Bronchial epithelial cell (primary cell): ENCODE measurements around the gene ZNF689. TPM values are rescaled to one million over a fixed set of nuclear protein-coding genes. Genes with fewer than 3 reads are reported as not detected.

Experiments
- DNase-seq: peaks from one replicate; pipeline ENCODE4 v3.0.0-alpha.2; 2010; ENCODE audit warnings: low read depth
- FAIRE-seq: peaks from 2 replicates; lab custom pipeline; 2011; peaks lifted over from hg19 to GRCh38; lab: Jason Lieb, UNC
- H3K27me3 ChIP-seq: 2 replicates; pipeline ENCODE4 v1.5.1; 2011; ENCODE audit warnings: low read length; ENCODE audit not compliant: control insufficient read depth, insufficient read depth
- H3K36me3 ChIP-seq: 2 replicates; pipeline ENCODE4 v1.5.1; 2011; ENCODE audit warnings: low read length; ENCODE audit not compliant: control insufficient read depth, insufficient read depth
- H3K4me3 ChIP-seq: 2 replicates; pipeline ENCODE4 v1.5.1; 2011; ENCODE audit warnings: mild to moderate bottlenecking, low read depth, low read length, control low read depth
- CTCF ChIP-seq: IDR thresholded peaks from 2 replicates; pipeline ENCODE4 v1.5.1; 2011; ENCODE audit warnings: mild to moderate bottlenecking, moderate library complexity, low read length, control low read depth, inconsistent platforms; ENCODE audit not compliant: insufficient read depth, severe bottlenecking
- total RNA-seq: library from RNA; depleted of rRNA; stranded (reverse); fragments of >200 nt; gene quantifications from 2 replicates; pipeline ENCODE4 v1.2.1, GENCODE V29; 2014

The ZNF689 gene
- total RNA-seq, 1 donor from 2014 or later, result 2.6 TPM

- no peaks in the 10 kb centered on the region for H3K36me3 ChIP-seq
- no peaks in the 10 kb centered on the region for H3K27me3 ChIP-seq
- DNase-seq (peak; percentile 68), FAIRE-seq (no peak)
- TF ChIP-seq CTCF, result peak; percentile 90
- H3K4me3 ChIP-seq, result no peak overlapping the region
Observed at GRCh38 chr16:30628628-30629540, 18.7 kb upstream of the ZNF689 start.

GRCh38 chr16:30626236-30626635, 16.0 kb upstream of the ZNF689 start:
- H3K36me3 ChIP-seq, result no peaks in the 10 kb centered on the region
- DNase-seq (no peak), FAIRE-seq (no peak)
- H3K27me3 ChIP-seq, result no peaks in the 10 kb centered on the region
- no peak for TF ChIP-seq CTCF
- no peak overlapping the region for H3K4me3 ChIP-seq

GRCh38 chr16:30623536-30624283, 13.5 kb upstream of the ZNF689 start:
- Histone ChIP-seq H3K4me3 (no peak overlapping the region), H3K27me3 (no peaks in the 10 kb centered on the region), H3K36me3 (no peaks in the 10 kb centered on the region)
- no peak for TF ChIP-seq CTCF
- peak; percentile 23 for DNase-seq
- FAIRE-seq, result no peak

- H3K27me3 ChIP-seq, result no peaks in the 10 kb centered on the region
- FAIRE-seq, result no peak
- no peaks in the 10 kb centered on the region for H3K36me3 ChIP-seq
- H3K4me3 ChIP-seq, result no peak overlapping the region
- no peak for TF ChIP-seq CTCF
- peak; percentile 32 for DNase-seq
Observed at GRCh38 chr16:30622455-30623032, 12.4 kb upstream of the ZNF689 start.

GRCh38 chr16:30621765-30622164, 11.6 kb upstream of the ZNF689 start:
- H3K27me3 ChIP-seq, result no peaks in the 10 kb centered on the region
- H3K4me3 ChIP-seq, result no peak overlapping the region
- FAIRE-seq, result no peak
- no peak for TF ChIP-seq CTCF
- peak; percentile 60 for DNase-seq
- no peaks in the 10 kb centered on the region for H3K36me3 ChIP-seq
